ENCODE measurements around the gene AARS2.

GRCh38 chr6:44291841-44292240, 21.3 kb downstream of the AARS2 start:
- TF ChIP-seq POLR2AphosphoS5 (IDR thresholded peaks at IDR 0.05; ENCODE audit: low read depth, low read length) = no peak
- no peak for TF ChIP-seq POLR2A (IDR thresholded peaks at IDR 0.05; ENCODE audit: low read depth, low read length)
- TF ChIP-seq PAX5 (IDR thresholded peaks at IDR 0.05; ENCODE audit: insufficient read depth, low read length, severe bottlenecking) = no peak
- no peak for TF ChIP-seq SPI1 (IDR thresholded peaks at IDR 0.05; ENCODE audit: low read depth, low read length)
- no peak for TF ChIP-seq POU2F2 (IDR thresholded peaks at IDR 0.05; ENCODE audit: low read depth, low read length)
- no peak for TF ChIP-seq TAF1 (IDR thresholded peaks at IDR 0.05; ENCODE audit: low read depth, low read length)

Measured in GM12891 (cell line).